Measurements from ENCODE around the gene SRGAP2C.
"Not testable (repeated sequence)": the region's sequence is repeated elsewhere in the genome, so short reads cannot be mapped to it uniquely, and the experiment has no call there.

Gene SRGAP2C

GRCh38 chr1:121343311-121343906, 158.6 kb downstream of the SRGAP2C start:
- DNase-seq: not testable (repeated sequence)

GRCh38 chr1:121344355-121344754, 159.6 kb downstream of the SRGAP2C start:
- not testable (repeated sequence) for DNase-seq

- not testable (repeated sequence) for DNase-seq
These were observed 161.9 kb downstream of the SRGAP2C start for GRCh38 chr1:121346654-121347053.

- DNase-seq: not testable (repeated sequence)
These were observed 162.7 kb downstream of the SRGAP2C start for GRCh38 chr1:121347476-121347875.

GRCh38 chr1:121348115-121348514, 163.3 kb downstream of the SRGAP2C start:
- DNase-seq: not testable (repeated sequence)

- not testable (repeated sequence) for DNase-seq
These were observed 164.7 kb downstream of the SRGAP2C start for GRCh38 chr1:121349332-121349967.

- DNase-seq: not testable (repeated sequence)
These were observed 171.1 kb downstream of the SRGAP2C start for GRCh38 chr1:121355711-121356420.

- not testable (repeated sequence) for DNase-seq
These were observed 172.0 kb downstream of the SRGAP2C start for GRCh38 chr1:121356819-121357218.

GRCh38 chr1:121360531-121360930, 175.8 kb downstream of the SRGAP2C start:
- DNase-seq: not testable (repeated sequence)

GRCh38 chr1:121361451-121362233, 176.9 kb downstream of the SRGAP2C start:
- not testable (repeated sequence) for DNase-seq

- not testable (repeated sequence) for DNase-seq
These were observed 177.6 kb downstream of the SRGAP2C start for GRCh38 chr1:121362234-121362883.

- not testable (repeated sequence) for DNase-seq
These were observed 180.5 kb downstream of the SRGAP2C start for GRCh38 chr1:121365316-121365715.

- DNase-seq: not testable (repeated sequence)
These were observed 180.9 kb downstream of the SRGAP2C start for GRCh38 chr1:121365723-121366122.

- DNase-seq: not testable (repeated sequence)
These were observed 181.4 kb downstream of the SRGAP2C start for GRCh38 chr1:121366171-121366570.

- DNase-seq: not testable (repeated sequence)
These were observed 184.1 kb downstream of the SRGAP2C start for GRCh38 chr1:121368910-121369309.

GRCh38 chr1:121369959-121370358, 185.2 kb downstream of the SRGAP2C start:
- not testable (repeated sequence) for DNase-seq

- DNase-seq: not testable (repeated sequence)
These were observed 190.1 kb downstream of the SRGAP2C start for GRCh38 chr1:121374851-121375367.

- DNase-seq: not testable (repeated sequence)
These were observed 192.2 kb downstream of the SRGAP2C start for GRCh38 chr1:121376986-121377385.

GRCh38 chr1:121378757-121379156, 194.0 kb downstream of the SRGAP2C start:
- DNase-seq: not testable (repeated sequence)

- not testable (repeated sequence) for DNase-seq
These were observed 200.0 kb downstream of the SRGAP2C start for GRCh38 chr1:121384754-121385153.

GRCh38 chr1:121385162-121385561, 200.4 kb downstream of the SRGAP2C start:
- not testable (repeated sequence) for DNase-seq
